PC-9 (cell line): ENCODE data around the gene ERI2. TPM values are rescaled to one million over a fixed set of nuclear protein-coding genes. Genes with fewer than 3 reads are reported as not detected.

ENCODE experiments used
- BruUV-seq: library from RNA; stranded (reverse); fragments of 400-500 nt; replicated peaks from 2 replicates; lab custom pipeline; 2021; lab: Mats Ljungman, UMichigan
- CTCF ChIA-PET: fragments of 300-600 bp; sonication (Branson Sonifier 250); formaldehyde crosslinking; loops from one replicate; lab custom pipeline; 2022; ENCODE audit warnings: antibody characterized with exemption; lab: Charles Lee
- POLR2A ChIA-PET: fragments of 300-600 bp; sonication (Branson Sonifier 250); formaldehyde crosslinking; loops from one replicate; lab custom pipeline; 2022; ENCODE audit warnings: antibody characterized with exemption; ENCODE audit not compliant: unreplicated experiment; lab: Charles Lee
- DNase-seq, 2 experiments: peaks; one replicate each; pipeline versions ENCODE4 v3.0.0 to v3.0.0-alpha.2; 2015 to 2022; ENCODE audit warnings: mixed read lengths in 1 of 2
- H2AFZ ChIP-seq: fragments of 200-600 bp; sonication (generic); 2 replicates; pipeline ENCODE4 v1.8.1; 2017; ENCODE audit warnings: antibody characterized with exemption
- H3F3A ChIP-seq: fragments of 200-600 bp; sonication (generic); 2 replicates; pipeline ENCODE4 v1.8.1; 2017; ENCODE audit warnings: antibody characterized with exemption, mild to moderate bottlenecking, low read depth; ENCODE audit not compliant: insufficient read depth
- H3K27ac ChIP-seq: fragments of 200-600 bp; sonication (generic); 2 replicates; pipeline ENCODE4 v1.6.1; 2016; ENCODE audit warnings: mixed run types
- H3K27me3 ChIP-seq: fragments of 200-600 bp; sonication (generic); 2 replicates; pipeline ENCODE4 v1.6.1; 2016; ENCODE audit warnings: low read depth, mixed run types; ENCODE audit not compliant: insufficient read depth
- H3K36me3 ChIP-seq: fragments of 200-600 bp; sonication (generic); 2 replicates; pipeline ENCODE4 v1.6.1; 2016; ENCODE audit warnings: low read depth, mixed run types
- H3K4me1 ChIP-seq: fragments of 200-600 bp; sonication (generic); replicated peaks from 2 replicates; pipeline ENCODE4 v1.6.1; 2016; ENCODE audit warnings: mixed run types; ENCODE audit not compliant: insufficient read depth
- H3K4me2 ChIP-seq: fragments of 200-600 bp; sonication (generic); 2 replicates; pipeline ENCODE4 v1.6.1; 2017; ENCODE audit warnings: mixed run types
- H3K4me3 ChIP-seq: fragments of 200-600 bp; sonication (generic); 2 replicates; pipeline ENCODE4 v1.6.1; 2016; ENCODE audit warnings: mixed run types
- H3K79me2 ChIP-seq: fragments of 200-600 bp; sonication (generic); 2 replicates; pipeline ENCODE4 v1.6.1; 2017; ENCODE audit warnings: low read depth, mixed run types
- H3K9me2 ChIP-seq: fragments of 200-600 bp; sonication (generic); 2 replicates; pipeline ENCODE4 v1.8.1; 2017; ENCODE audit warnings: mild to moderate bottlenecking; ENCODE audit not compliant: insufficient read depth
- H3K9me3 ChIP-seq: fragments of 200-600 bp; sonication (generic); 2 replicates; pipeline ENCODE4 v1.8.1; 2016; ENCODE audit warnings: low read depth; ENCODE audit not compliant: insufficient read depth
- H4K20me1 ChIP-seq: fragments of 200-600 bp; sonication (generic); 2 replicates; pipeline ENCODE4 v1.8.1; 2017; ENCODE audit not compliant: insufficient read depth
- CTCF ChIP-seq: fragments of 200-600 bp; sonication (generic); conservative IDR thresholded peaks from 2 replicates; pipeline ENCODE4 v1.6.1; 2017; ENCODE audit warnings: mixed run types, antibody characterized with exemption, mild to moderate bottlenecking, moderate library complexity
- EZH2 ChIP-seq: fragments of 200-600 bp; sonication (generic); IDR thresholded peaks from 2 replicates; pipeline ENCODE4 v1.8.0; 2017; ENCODE audit warnings: antibody characterized with exemption, low read depth
- intact Hi-C: fragments of 100-400 bp; cut with micrococcal nuclease; formaldehyde crosslinking; loops from one replicate; pipeline ENCODE4 v1.10.0; 2022; ENCODE audit not compliant: unreplicated experiment
- total RNA-seq: library from RNA; stranded (reverse); gene quantifications from 2 replicates; pipeline ENCODE4 v1.2.3, GENCODE V29; 2021

ERI2 gene
- total RNA-seq, 1 experiment from 2014 or later = 29.5 TPM

- no peaks in the 10 kb centered on the region for H3K36me3 ChIP-seq
- peaks cover 19% of the 10 kb centered on the region for H3K4me1 ChIP-seq
- no TSS peak for BruUV-seq
- no peak overlapping the region for H3K4me2 ChIP-seq
- H4K20me1 ChIP-seq = no peaks in the 10 kb centered on the region
- 0 out of 2 replicates have a peak, but pooled peaks cover 13% of the 10 kb centered on the region for H3F3A ChIP-seq
- no peak overlapping the region for H3K4me3 ChIP-seq
- H3K9me3 ChIP-seq = no peaks in the 10 kb centered on the region
- H2AFZ ChIP-seq = no peak overlapping the region
- DNase-seq = no peak
- H3K27ac ChIP-seq = no peak overlapping the region
- TF ChIP-seq EZH2 (no peak), CTCF (no peak)
- no peaks in the 10 kb centered on the region for H3K79me2 ChIP-seq
- H3K9me2 ChIP-seq = no peaks in the 10 kb centered on the region
- ChIA-PET POLR2A (no interaction called here), CTCF (interaction anchor here (0.6 to 1.0 kb wide), 3 partner anchors 42 to 256 kb away, joined by 3 read pairs; no protein-coding TSS in a partner anchor)
- intact Hi-C loops = no loop called here
- H3K27me3 ChIP-seq = no peaks in the 10 kb centered on the region
These were observed 40.3 kb upstream of the ERI2 start for GRCh38 chr16:20846551-20846950.

- Histone ChIP-seq H2AFZ (no peak overlapping the region), H3F3A (0 out of 2 replicates have a peak, but pooled peaks cover 9% of the 10 kb centered on the region), H3K79me2 (no peaks in the 10 kb centered on the region), H3K9me3 (no peaks in the 10 kb centered on the region), H3K27me3 (no peaks in the 10 kb centered on the region), H3K9me2 (no peaks in the 10 kb centered on the region), H3K4me2 (no peak overlapping the region), H4K20me1 (no peaks in the 10 kb centered on the region), H3K4me1 (peaks cover 14% of the 10 kb centered on the region), H3K27ac (no peak overlapping the region), H3K4me3 (no peak overlapping the region), H3K36me3 (no peaks in the 10 kb centered on the region)
- ChIA-PET CTCF (interaction anchor here (0.6 kb wide), 1 partner anchor 42 kb away, joined by 3 read pairs; no protein-coding TSS in a partner anchor), POLR2A (no interaction called here)
- intact Hi-C loops = no loop called here
- no peak for DNase-seq
- TF ChIP-seq CTCF (no peak), EZH2 (no peak)
- BruUV-seq = no TSS peak
These were observed 39.8 kb upstream of the ERI2 start for GRCh38 chr16:20846030-20846429.

- TF ChIP-seq CTCF (no peak), EZH2 (no peak)
- H2AFZ ChIP-seq = no peak overlapping the region
- H3F3A ChIP-seq = no peaks in the 10 kb centered on the region
- DNase-seq = no peak
- H3K27me3 ChIP-seq = no peaks in the 10 kb centered on the region
- no peaks in the 10 kb centered on the region for H3K36me3 ChIP-seq
- no peaks in the 10 kb centered on the region for H3K4me1 ChIP-seq
- ChIA-PET POLR2A (no interaction called here), CTCF (no interaction called here)
- H3K9me2 ChIP-seq = no peaks in the 10 kb centered on the region
- no peak overlapping the region for H3K4me2 ChIP-seq
- H3K4me3 ChIP-seq = no peak overlapping the region
- no peaks in the 10 kb centered on the region for H3K9me3 ChIP-seq
- H4K20me1 ChIP-seq = no peaks in the 10 kb centered on the region
- H3K27ac ChIP-seq = no peak overlapping the region
- no TSS peak for BruUV-seq
- H3K79me2 ChIP-seq = no peaks in the 10 kb centered on the region
- intact Hi-C loops = no loop called here
These were observed 38.3 kb upstream of the ERI2 start for GRCh38 chr16:20844588-20844987.
